GM19193 (cell line): ENCODE data around the gene ZNF773.

ENCODE experiments used
- POLR2A ChIP-seq: IDR thresholded peaks from 4 replicates; pipeline ENCODE4 v1.6.1; 2011; ENCODE audit not compliant: insufficient read depth, insufficient read length; ENCODE audit errors: extremely low read depth

The ZNF773 gene

GRCh38 chr19:57499680-57500395 lies at the start of gene ZNF773:
Gene ZNF773, plus strand, starts transcription at chr19:57499938. Its CDS starts 143 bp downstream, at chr19:57500081.
- TF ChIP-seq POLR2A: peak; percentile 87

GRCh38 chr19:57452307-57452706 lies 47.4 kb upstream of the ZNF773 start:
- no peak for TF ChIP-seq POLR2A

GRCh38 chr19:57465680-57466381 lies 33.9 kb upstream of the ZNF773 start:
- TF ChIP-seq POLR2A: no peak

- TF ChIP-seq POLR2A: no peak
Measured at GRCh38 chr19:57466489-57466888, 33.2 kb upstream of the ZNF773 start.

- no peak for TF ChIP-seq POLR2A
Measured at GRCh38 chr19:57473646-57474045, 26.1 kb upstream of the ZNF773 start.

- TF ChIP-seq POLR2A: peak; percentile 41
Measured at GRCh38 chr19:57477191-57478008, 22.3 kb upstream of the ZNF773 start, which contains the start of gene ZNF772. Gene ZNF772, minus strand, starts transcription at chr19:57477566. Its CDS starts 257 bp downstream, at chr19:57477309.

- peak; percentile 75 for TF ChIP-seq POLR2A
Measured at GRCh38 chr19:57487477-57488298, 12.1 kb upstream of the ZNF773 start, which contains the start of gene ZNF419. Gene ZNF419, plus strand, starts transcription at chr19:57487750. Its CDS starts 201 bp downstream, at chr19:57487951.

- TF ChIP-seq POLR2A: no peak
Measured at GRCh38 chr19:57506163-57506562, 6.4 kb downstream of the ZNF773 start.

GRCh38 chr19:57511484-57511883 lies 11.7 kb downstream of the ZNF773 start:
- TF ChIP-seq POLR2A: no peak

- no peak for TF ChIP-seq POLR2A
Measured at GRCh38 chr19:57512845-57513244, 13.1 kb downstream of the ZNF773 start.

- no peak for TF ChIP-seq POLR2A
Measured at GRCh38 chr19:57515255-57515654, 15.5 kb downstream of the ZNF773 start.

- peak; percentile 63 for TF ChIP-seq POLR2A
Measured at GRCh38 chr19:57527136-57527881, 27.6 kb downstream of the ZNF773 start, which contains the start of gene ZNF549. Gene ZNF549, plus strand, starts transcription at chr19:57527356. Its CDS starts 218 bp downstream, at chr19:57527574.

- TF ChIP-seq POLR2A: no peak
Measured at GRCh38 chr19:57537953-57538547, 38.3 kb downstream of the ZNF773 start.
